Measurements from ENCODE around the gene SNRNP70. TPM values are rescaled to one million over a fixed set of nuclear protein-coding genes. Genes with fewer than 3 reads are reported as not detected.

Gene SNRNP70
- total RNA-seq, 1 donor from 2014 or later, result 355 TPM

GRCh38 chr19:49097453-49098288, 12.4 kb downstream of the SNRNP70 start:
- Mint-ChIP-seq H3K9me3 (ENCODE audit: low read depth) (no peaks in the 10 kb centered on the region), H3K36me3 (ENCODE audit: insufficient read depth) (peaks cover 22% of the 10 kb centered on the region), H3K4me3 (ENCODE audit: low read depth) (no peak overlapping the region), H3K27me3 (no peaks in the 10 kb centered on the region), H3K27ac (no peak overlapping the region), H3K4me1 (ENCODE audit: low read depth) (no peaks in the 10 kb centered on the region)
- peak; percentile 70 for DNase-seq (ENCODE audit: low spot score, unreplicated experiment)
- TF ChIP-seq, protein P1, sequence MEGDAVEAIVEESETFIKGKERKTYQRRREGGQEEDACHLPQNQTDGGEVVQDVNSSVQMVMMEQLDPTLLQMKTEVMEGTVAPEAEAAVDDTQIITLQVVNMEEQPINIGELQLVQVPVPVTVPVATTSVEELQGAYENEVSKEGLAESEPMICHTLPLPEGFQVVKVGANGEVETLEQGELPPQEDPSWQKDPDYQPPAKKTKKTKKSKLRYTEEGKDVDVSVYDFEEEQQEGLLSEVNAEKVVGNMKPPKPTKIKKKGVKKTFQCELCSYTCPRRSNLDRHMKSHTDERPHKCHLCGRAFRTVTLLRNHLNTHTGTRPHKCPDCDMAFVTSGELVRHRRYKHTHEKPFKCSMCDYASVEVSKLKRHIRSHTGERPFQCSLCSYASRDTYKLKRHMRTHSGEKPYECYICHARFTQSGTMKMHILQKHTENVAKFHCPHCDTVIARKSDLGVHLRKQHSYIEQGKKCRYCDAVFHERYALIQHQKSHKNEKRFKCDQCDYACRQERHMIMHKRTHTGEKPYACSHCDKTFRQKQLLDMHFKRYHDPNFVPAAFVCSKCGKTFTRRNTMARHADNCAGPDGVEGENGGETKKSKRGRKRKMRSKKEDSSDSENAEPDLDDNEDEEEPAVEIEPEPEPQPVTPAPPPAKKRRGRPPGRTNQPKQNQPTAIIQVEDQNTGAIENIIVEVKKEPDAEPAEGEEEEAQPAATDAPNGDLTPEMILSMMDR (IDR thresholded peaks at IDR 0.05; ENCODE audit: unreplicated experiment), result peak; percentile 98

DNA sequence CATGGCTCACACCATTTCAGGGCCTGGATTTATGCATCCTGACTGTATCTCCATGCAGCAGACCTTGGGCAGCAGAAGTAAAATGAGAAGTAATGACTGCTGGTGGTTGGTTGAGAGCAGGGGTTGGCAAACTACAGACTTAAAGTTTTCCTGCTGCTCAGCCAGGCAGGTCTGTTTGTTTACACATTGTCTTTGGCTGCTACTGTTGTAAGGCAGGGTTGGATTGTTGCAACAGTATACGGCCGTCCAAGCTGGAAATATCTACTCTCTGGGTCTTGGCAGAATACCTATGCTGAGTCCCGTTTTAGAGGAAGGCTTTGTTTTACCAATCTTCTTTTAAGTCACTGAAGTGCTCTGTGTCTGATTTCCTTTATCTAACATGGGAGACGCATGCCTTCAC, 13.5 kb downstream of the SNRNP70 start:
- H3K4me3 Mint-ChIP-seq (ENCODE audit: low read depth), result no peak overlapping the region

GRCh38 chr19:49101160-49101559, 15.9 kb downstream of the SNRNP70 start:
- Mint-ChIP-seq H3K27ac (no peak overlapping the region), H3K36me3 (ENCODE audit: insufficient read depth) (peaks cover 24% of the 10 kb centered on the region), H3K27me3 (no peaks in the 10 kb centered on the region), H3K4me3 (ENCODE audit: low read depth) (no peak overlapping the region), H3K4me1 (ENCODE audit: low read depth) (no peaks in the 10 kb centered on the region), H3K9me3 (ENCODE audit: low read depth) (no peaks in the 10 kb centered on the region)
- TF ChIP-seq, protein P1 (IDR thresholded peaks at IDR 0.05; ENCODE audit: unreplicated experiment), result no peak
- DNase-seq (ENCODE audit: low spot score, unreplicated experiment), result no peak

More for the DNA sequence above, 13.5 kb downstream of the SNRNP70 start:
- peaks cover 22% of the 10 kb centered on the region for H3K36me3 Mint-ChIP-seq (ENCODE audit: insufficient read depth)
- TF ChIP-seq, protein P1 (IDR thresholded peaks at IDR 0.05; ENCODE audit: unreplicated experiment), result no peak
- H3K9me3 Mint-ChIP-seq (ENCODE audit: low read depth), result no peaks in the 10 kb centered on the region
- no peaks in the 10 kb centered on the region for H3K4me1 Mint-ChIP-seq (ENCODE audit: low read depth)
- no peaks in the 10 kb centered on the region for H3K27me3 Mint-ChIP-seq
- no peak for DNase-seq (ENCODE audit: low spot score, unreplicated experiment)
- H3K27ac Mint-ChIP-seq, result no peak overlapping the region

- H3K27me3 Mint-ChIP-seq, result no peaks in the 10 kb centered on the region
- H3K27ac Mint-ChIP-seq, result no peak overlapping the region
- H3K9me3 Mint-ChIP-seq (ENCODE audit: low read depth), result no peaks in the 10 kb centered on the region
- DNase-seq (ENCODE audit: low spot score, unreplicated experiment), result no peak
- TF ChIP-seq, protein P1 (IDR thresholded peaks at IDR 0.05; ENCODE audit: unreplicated experiment), result no peak
- no peak overlapping the region for H3K4me3 Mint-ChIP-seq (ENCODE audit: low read depth)
- H3K4me1 Mint-ChIP-seq (ENCODE audit: low read depth), result no peaks in the 10 kb centered on the region
- peaks cover 31% of the 10 kb centered on the region for H3K36me3 Mint-ChIP-seq (ENCODE audit: insufficient read depth)
Observed at GRCh38 chr19:49102303-49102702, 17.1 kb downstream of the SNRNP70 start.

GRCh38 chr19:49103331-49104085, 18.3 kb downstream of the SNRNP70 start:
- Mint-ChIP-seq H3K27me3 (no peaks in the 10 kb centered on the region), H3K4me3 (ENCODE audit: low read depth) (no peak overlapping the region), H3K9me3 (ENCODE audit: low read depth) (no peaks in the 10 kb centered on the region), H3K27ac (no peak overlapping the region), H3K4me1 (ENCODE audit: low read depth) (no peaks in the 10 kb centered on the region), H3K36me3 (ENCODE audit: insufficient read depth) (peaks cover 29% of the 10 kb centered on the region)
- TF ChIP-seq, protein P1 (IDR thresholded peaks at IDR 0.05; ENCODE audit: unreplicated experiment), result no peak
- DNase-seq (ENCODE audit: low spot score, unreplicated experiment), result no peak
